ENCODE measurements around the gene MTF1.

Gene MTF1

DNA sequence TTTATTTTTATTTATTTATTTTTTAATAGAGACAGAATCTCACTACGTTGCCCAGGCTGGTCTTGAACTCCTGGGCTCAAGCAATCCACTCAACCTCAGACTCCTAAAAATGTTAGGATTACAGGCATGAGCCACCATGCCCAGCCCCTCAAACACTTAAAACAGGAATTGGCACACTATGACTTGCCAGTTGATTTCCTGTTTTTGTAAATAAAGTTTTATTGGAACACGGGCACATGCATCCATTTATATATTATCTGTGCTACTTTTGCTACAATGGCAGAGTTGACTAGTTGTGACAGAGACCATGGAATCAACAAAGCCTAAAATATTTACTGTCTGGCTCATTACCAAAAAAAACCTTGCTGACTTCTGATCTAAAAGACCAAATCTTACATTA, 35.4 kb downstream of the MTF1 start:
- Histone ChIP-seq H3K27ac (replicated peaks) (no peak overlapping the region), H3K27me3 (ENCODE audit: insufficient read depth, poor library complexity, severe bottlenecking) (no peaks in the 10 kb centered on the region), H3K4me3 (replicated peaks; ENCODE audit: insufficient read depth, low read length) (no peak overlapping the region)
- DNase-seq (ENCODE audit: low read depth in 1 of 2, low spot score in 1 of 2), result no peak
- no peak for TF ChIP-seq POLR2AphosphoS5 (IDR thresholded peaks at IDR 0.05; ENCODE audit: low read depth)
- TF ChIP-seq, protein P1, sequence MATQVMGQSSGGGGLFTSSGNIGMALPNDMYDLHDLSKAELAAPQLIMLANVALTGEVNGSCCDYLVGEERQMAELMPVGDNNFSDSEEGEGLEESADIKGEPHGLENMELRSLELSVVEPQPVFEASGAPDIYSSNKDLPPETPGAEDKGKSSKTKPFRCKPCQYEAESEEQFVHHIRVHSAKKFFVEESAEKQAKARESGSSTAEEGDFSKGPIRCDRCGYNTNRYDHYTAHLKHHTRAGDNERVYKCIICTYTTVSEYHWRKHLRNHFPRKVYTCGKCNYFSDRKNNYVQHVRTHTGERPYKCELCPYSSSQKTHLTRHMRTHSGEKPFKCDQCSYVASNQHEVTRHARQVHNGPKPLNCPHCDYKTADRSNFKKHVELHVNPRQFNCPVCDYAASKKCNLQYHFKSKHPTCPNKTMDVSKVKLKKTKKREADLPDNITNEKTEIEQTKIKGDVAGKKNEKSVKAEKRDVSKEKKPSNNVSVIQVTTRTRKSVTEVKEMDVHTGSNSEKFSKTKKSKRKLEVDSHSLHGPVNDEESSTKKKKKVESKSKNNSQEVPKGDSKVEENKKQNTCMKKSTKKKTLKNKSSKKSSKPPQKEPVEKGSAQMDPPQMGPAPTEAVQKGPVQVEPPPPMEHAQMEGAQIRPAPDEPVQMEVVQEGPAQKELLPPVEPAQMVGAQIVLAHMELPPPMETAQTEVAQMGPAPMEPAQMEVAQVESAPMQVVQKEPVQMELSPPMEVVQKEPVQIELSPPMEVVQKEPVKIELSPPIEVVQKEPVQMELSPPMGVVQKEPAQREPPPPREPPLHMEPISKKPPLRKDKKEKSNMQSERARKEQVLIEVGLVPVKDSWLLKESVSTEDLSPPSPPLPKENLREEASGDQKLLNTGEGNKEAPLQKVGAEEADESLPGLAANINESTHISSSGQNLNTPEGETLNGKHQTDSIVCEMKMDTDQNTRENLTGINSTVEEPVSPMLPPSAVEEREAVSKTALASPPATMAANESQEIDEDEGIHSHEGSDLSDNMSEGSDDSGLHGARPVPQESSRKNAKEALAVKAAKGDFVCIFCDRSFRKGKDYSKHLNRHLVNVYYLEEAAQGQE (IDR thresholded peaks at IDR 0.05; ENCODE audit: insufficient replicate concordance, low read depth), result no peak
- TF ChIP-seq SPI1 (IDR thresholded peaks at IDR 0.05; ENCODE audit: borderline replicate concordance, low read depth), result no peak

DNA sequence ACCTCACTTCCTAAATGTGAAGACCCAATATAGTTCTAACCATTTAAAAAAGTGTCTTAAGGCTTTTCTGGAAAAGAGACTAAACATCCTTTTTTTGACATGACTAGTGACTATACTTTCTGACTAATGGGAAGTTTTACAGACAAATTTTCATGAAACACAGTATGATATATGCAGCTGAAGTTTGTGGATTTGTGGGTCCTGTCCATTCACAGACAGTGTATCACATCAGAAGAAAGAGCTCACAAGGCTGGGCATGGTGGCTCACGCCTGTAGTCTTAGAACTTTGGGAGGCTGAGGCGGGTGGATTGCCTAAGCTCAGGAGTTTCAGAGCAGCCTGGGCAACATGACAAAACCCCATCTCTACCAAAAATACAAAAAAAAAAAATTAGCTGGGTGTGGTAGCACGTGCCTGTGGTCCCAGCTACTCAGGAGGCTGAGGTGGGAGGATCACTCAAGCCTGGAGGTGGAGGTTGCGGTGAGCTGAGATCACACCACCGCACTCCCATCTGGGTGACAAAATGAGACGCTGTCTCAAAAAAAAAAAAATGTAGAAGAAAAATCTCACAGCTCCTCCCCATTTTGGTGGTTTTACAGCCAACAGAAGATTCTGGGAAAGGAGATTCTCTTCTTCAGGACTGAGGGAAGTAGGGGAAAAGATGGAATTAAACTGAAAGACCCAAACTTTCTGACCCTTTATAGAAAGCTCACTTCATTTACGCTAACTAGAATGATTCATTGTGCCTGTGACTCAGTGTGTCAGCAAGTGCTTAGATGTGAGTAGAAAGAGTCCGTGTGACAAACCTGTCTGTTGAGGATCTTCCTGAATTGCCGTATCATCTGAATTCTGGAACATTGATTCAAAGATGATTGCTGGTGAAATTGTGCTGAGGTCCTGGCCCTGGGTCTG, 36.2 kb downstream of the MTF1 start:
- Histone ChIP-seq H3K27me3 (ENCODE audit: insufficient read depth, poor library complexity, severe bottlenecking) (no peaks in the 10 kb centered on the region), H3K27ac (replicated peaks) (no peak overlapping the region), H3K4me3 (replicated peaks; ENCODE audit: insufficient read depth, low read length) (no peak overlapping the region)
- DNase-seq (ENCODE audit: low read depth in 1 of 2, low spot score in 1 of 2), result no peak
- TF ChIP-seq, protein P2, sequence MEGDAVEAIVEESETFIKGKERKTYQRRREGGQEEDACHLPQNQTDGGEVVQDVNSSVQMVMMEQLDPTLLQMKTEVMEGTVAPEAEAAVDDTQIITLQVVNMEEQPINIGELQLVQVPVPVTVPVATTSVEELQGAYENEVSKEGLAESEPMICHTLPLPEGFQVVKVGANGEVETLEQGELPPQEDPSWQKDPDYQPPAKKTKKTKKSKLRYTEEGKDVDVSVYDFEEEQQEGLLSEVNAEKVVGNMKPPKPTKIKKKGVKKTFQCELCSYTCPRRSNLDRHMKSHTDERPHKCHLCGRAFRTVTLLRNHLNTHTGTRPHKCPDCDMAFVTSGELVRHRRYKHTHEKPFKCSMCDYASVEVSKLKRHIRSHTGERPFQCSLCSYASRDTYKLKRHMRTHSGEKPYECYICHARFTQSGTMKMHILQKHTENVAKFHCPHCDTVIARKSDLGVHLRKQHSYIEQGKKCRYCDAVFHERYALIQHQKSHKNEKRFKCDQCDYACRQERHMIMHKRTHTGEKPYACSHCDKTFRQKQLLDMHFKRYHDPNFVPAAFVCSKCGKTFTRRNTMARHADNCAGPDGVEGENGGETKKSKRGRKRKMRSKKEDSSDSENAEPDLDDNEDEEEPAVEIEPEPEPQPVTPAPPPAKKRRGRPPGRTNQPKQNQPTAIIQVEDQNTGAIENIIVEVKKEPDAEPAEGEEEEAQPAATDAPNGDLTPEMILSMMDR (IDR thresholded peaks at IDR 0.05; ENCODE audit: insufficient read depth, low read length), result no peak
- no peak for TF ChIP-seq POLR2AphosphoS5 (IDR thresholded peaks at IDR 0.05; ENCODE audit: low read depth)
- no peak for TF ChIP-seq SPI1 (IDR thresholded peaks at IDR 0.05; ENCODE audit: borderline replicate concordance, low read depth)
- TF ChIP-seq GABPA (IDR thresholded peaks at IDR 0.05; ENCODE audit: low read depth), result no peak
- TF ChIP-seq, protein P1 (IDR thresholded peaks at IDR 0.05; ENCODE audit: insufficient replicate concordance, low read depth), result no peak

DNA sequence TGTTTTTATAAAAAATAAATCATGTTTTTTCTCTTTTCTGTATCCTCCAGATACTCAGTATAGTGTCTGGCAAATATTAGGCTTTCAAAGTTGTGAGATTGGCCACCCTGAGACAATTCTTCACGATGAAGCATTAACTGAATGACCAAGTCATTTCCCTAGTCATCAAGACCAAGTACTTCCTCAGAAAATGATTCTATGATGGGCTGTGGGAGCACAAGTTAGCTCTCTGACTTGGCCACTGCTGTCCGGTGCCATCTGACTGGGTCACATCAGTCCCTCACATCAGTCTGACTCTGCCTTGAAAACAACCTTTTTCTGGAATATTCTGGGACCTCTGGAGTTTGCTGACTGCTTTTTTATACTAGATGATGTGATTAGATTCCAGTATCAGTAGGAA, 37.9 kb downstream of the MTF1 start:
- TF ChIP-seq SPI1 (IDR thresholded peaks at IDR 0.05; ENCODE audit: borderline replicate concordance, low read depth) (no peak), POLR2AphosphoS5 (IDR thresholded peaks at IDR 0.05; ENCODE audit: low read depth) (no peak), GABPA (IDR thresholded peaks at IDR 0.05; ENCODE audit: low read depth) (no peak)
- TF ChIP-seq, protein P2 (IDR thresholded peaks at IDR 0.05; ENCODE audit: insufficient read depth, low read length), result no peak
- TF ChIP-seq, protein P1 (IDR thresholded peaks at IDR 0.05; ENCODE audit: insufficient replicate concordance, low read depth), result no peak
- Histone ChIP-seq H3K4me3 (replicated peaks; ENCODE audit: insufficient read depth, low read length) (no peak overlapping the region), H3K27ac (replicated peaks) (no peak overlapping the region), H3K27me3 (ENCODE audit: insufficient read depth, poor library complexity, severe bottlenecking) (no peaks in the 10 kb centered on the region)
- DNase-seq (ENCODE audit: low read depth in 1 of 2, low spot score in 1 of 2), result no peak
